GM23248 (cell line): ENCODE measurements around the gene RBM17.

Source experiments
- EZH2 ChIP-seq: fragments of 200-600 bp; sonication (generic); IDR thresholded peaks from 2 replicates; pipeline ENCODE4 v1.6.1; 2018; ENCODE audit warnings: antibody characterized with exemption, mild to moderate bottlenecking; ENCODE audit not compliant: insufficient read depth, poor library complexity, severe bottlenecking
- EZH2phosphoT487 ChIP-seq: fragments of 200-600 bp; sonication (generic); IDR thresholded peaks from 2 replicates; pipeline ENCODE4 v1.6.1; 2018; ENCODE audit warnings: antibody characterized with exemption, moderate library complexity, mild to moderate bottlenecking, low read depth; ENCODE audit not compliant: insufficient read depth

- TF ChIP-seq EZH2phosphoT487: no peak
- TF ChIP-seq EZH2: no peak
Measured at GRCh38 chr10:6115411-6115810, 26.6 kb downstream of the RBM17 start.
